Endothelial cell of umbilical vein (primary cell): Measurements from ENCODE around the gene NCKAP5.

Source experiments
- CTCF ChIP-seq, 2 donors: IDR thresholded peaks; 1 replicate in 1 of 2; 2 replicates in 1 of 2; pipeline ENCODE4 v1.5.1; 2011; ENCODE audit warnings: low read length in 2 of 2, mild to moderate bottlenecking in 2 of 2, moderate library complexity in 2 of 2, control low read depth in 1 of 2, inconsistent platforms in 1 of 2, low read depth in 1 of 2; ENCODE audit not compliant: insufficient read depth in 1 of 2; ENCODE audit errors: extremely low read depth in 1 of 2
- EZH2 ChIP-seq: IDR thresholded peaks from 2 replicates; pipeline ENCODE4 v1.6.1; 2012; ENCODE audit warnings: borderline replicate concordance, low read depth, mild to moderate bottlenecking, moderate library complexity, low read length, inconsistent platforms; ENCODE audit not compliant: severe bottlenecking
- FOS ChIP-seq: IDR thresholded peaks from 2 replicates; pipeline ENCODE4 v1.6.1; 2011; ENCODE audit warnings: mild to moderate bottlenecking, low read length, moderate library complexity, borderline replicate concordance; ENCODE audit not compliant: insufficient read depth
- MAX ChIP-seq: IDR thresholded peaks from 2 replicates; pipeline ENCODE4 v1.6.1; 2011; ENCODE audit not compliant: insufficient read depth, insufficient read length
- MYC ChIP-seq: IDR thresholded peaks from one replicate; pipeline ENCODE4 v1.6.1; 2011; ENCODE audit warnings: mild to moderate bottlenecking, low read depth, low read length
- POLR2A ChIP-seq: IDR thresholded peaks from 2 replicates; pipeline ENCODE4 v1.6.1; 2012; ENCODE audit warnings: low read depth, mild to moderate bottlenecking, control low read depth, low read length
- POLR2AphosphoS5 ChIP-seq: IDR thresholded peaks from 2 replicates; pipeline ENCODE4 v1.6.1; 2012; ENCODE audit warnings: low read depth, mild to moderate bottlenecking, control low read depth, low read length, moderate library complexity; ENCODE audit not compliant: insufficient read depth

GRCh38 chr2:133255360-133255759 lies 312.9 kb downstream of the NCKAP5 start:
- TF ChIP-seq CTCF (IDR thresholded peaks at IDR 0.05; ENCODE audit: extremely low read depth in 1 of 2, insufficient read depth in 1 of 2, low read depth in 1 of 2, low read length in 2 of 2) (no peak), MAX (no peak), MYC (no peak), POLR2A (no peak), EZH2 (no peak), POLR2AphosphoS5 (no peak), FOS (no peak)
